AG04450 (cell line): ENCODE results near the gene VEZF1. TPM values are rescaled to one million over a fixed set of nuclear protein-coding genes. Genes with fewer than 3 reads are reported as not detected.

Experiments
- CTCF ChIA-PET: fragments of 300-600, 350-600 bp; formaldehyde crosslinking; extraction: SDS; loops from one replicate; lab custom pipeline; 2022; ENCODE audit warnings: antibody characterized with exemption, inconsistent platforms; lab: Charles Lee
- POLR2A ChIA-PET: fragments of 350-600 bp; formaldehyde crosslinking; extraction: SDS; loops from one replicate; lab custom pipeline; 2021; ENCODE audit warnings: antibody characterized with exemption, inconsistent platforms; lab: Yijun Ruan, JAX
- DNase-seq: peaks from one replicate; pipeline ENCODE4 v3.0.0-alpha.2; 2011; ENCODE audit warnings: low read depth, low spot score
- H3K27ac ChIP-seq: one replicate; pipeline ENCODE4 v1.5.1; 2012; ENCODE audit warnings: low read depth, low read length, control low read depth
- H3K27me3 ChIP-seq: one replicate; pipeline ENCODE4 v1.6.0; 2012; ENCODE audit warnings: low read length; ENCODE audit not compliant: control insufficient read depth, insufficient read depth
- H3K4me3 ChIP-seq: 2 replicates; pipeline ENCODE4 v1.5.1; 2011; ENCODE audit warnings: mild to moderate bottlenecking, low read depth, low read length, control low read depth
- H3K9me3 ChIP-seq: 2 replicates; pipeline ENCODE4 v1.5.1; 2012; ENCODE audit warnings: low read length; ENCODE audit not compliant: control insufficient read depth, insufficient read depth
- CTCF ChIP-seq: IDR thresholded peaks from 2 replicates; pipeline ENCODE4 v1.5.1; 2011; ENCODE audit warnings: low read depth, low read length, control low read depth, inconsistent platforms
- polyA plus RNA-seq: library from polyadenylated mRNA; depleted of rRNA; stranded (reverse); fragments of >200 nt; gene quantifications from 2 replicates; pipeline ENCODE4 v1.2.3, GENCODE V29; 2011

The VEZF1 gene
- polyA plus RNA-seq, 1 experiment = 38.9 TPM

DNA sequence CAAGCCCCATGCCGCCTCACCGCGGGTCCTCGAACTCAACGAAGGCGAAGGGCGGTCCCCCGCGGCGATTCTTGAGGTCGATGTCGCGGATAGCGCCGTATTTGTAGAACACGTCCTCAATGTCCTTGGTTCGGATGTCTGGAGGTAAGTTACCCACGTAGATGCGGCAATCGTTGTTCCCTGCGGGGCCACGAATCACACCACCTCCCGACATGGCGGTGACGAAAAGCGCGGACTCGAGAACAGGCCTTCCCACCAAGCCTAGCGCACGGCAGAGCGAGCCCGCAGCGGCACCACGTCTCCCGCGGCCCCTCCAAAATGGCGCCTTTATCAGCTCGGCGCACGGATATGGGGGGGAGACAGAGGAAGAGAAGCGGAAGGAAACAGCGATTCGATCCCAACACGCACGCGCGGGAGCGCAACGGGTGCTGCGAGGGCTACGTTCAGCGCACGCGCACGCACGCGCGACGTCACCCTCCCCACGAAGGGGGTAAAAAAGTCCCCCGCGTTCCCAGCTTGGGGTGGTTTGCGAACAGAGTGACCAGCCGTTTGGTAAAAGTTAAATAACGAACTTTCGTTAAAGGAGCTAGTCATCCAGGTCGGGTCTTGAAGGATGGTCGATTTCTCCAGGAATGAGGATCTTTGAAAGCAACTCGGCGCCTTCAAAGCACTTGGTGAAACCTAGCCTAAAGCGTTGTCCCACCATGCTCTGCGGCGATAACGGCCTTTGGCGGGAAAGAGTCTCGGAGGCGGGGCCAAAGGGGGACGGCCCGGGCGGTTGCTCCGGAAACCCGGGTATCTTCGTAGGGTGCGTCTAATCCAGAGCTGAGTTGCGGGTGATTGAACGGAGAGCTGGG is 19.1 kb upstream of the VEZF1 start, which contains the start of gene SRSF1:
SRSF1 (minus strand) TSS at position 323 of the 857 bp plus-strand sequence; CDS start at position 214, 109 bp downstream.
- peak; percentile 94 for DNase-seq
- no peak for TF ChIP-seq CTCF
- Histone ChIP-seq H3K27ac (peak within 1 kb of the TSS; percentile 96), H3K27me3 (no peaks in the 10 kb centered on the region), H3K9me3 (no peaks in the 10 kb centered on the region; the same call in 1 of the 2 replicates), H3K4me3 (peak within 1 kb of the TSS; percentile 99)
- ChIA-PET POLR2A (interaction anchor here (0.8 to 2.9 kb wide), 14 partner anchors 17 to 685 kb away, joined by 3 to 44 read pairs (median 4); partner anchors contain the start of genes DYNLL2, MRPS23, RAD51C and VEZF1), CTCF (interaction anchor here (0.6 to 2.3 kb wide), 10 partner anchors 8 to 764 kb away, joined by 3 to 11 read pairs (median 4); no protein-coding TSS in a partner anchor)

DNA sequence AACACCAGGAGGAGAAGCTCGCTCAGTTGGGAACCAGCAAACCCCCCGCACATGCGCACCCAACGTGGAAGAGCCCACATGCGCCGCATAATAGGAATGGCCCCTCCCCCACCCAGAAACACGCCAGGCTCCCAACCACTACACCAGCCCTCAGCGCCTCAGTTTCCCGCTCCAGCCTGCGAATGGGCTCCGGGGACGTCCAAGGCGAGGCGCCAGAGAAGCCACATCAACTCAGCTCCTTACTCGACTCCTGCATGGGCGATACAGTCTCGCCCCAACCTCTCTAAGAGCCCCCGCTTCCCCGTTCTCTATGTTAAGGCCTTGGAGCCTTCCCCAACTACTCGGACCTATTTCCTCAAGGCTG is 18.5 kb upstream of the VEZF1 start:
- POLR2A ChIA-PET = interaction anchor here (0.7 to 2.9 kb wide), 13 partner anchors 16 to 686 kb away, joined by 3 to 44 read pairs (median 4); partner anchors contain the start of genes DYNLL2, MRPS23, RAD51C and VEZF1
- CTCF ChIA-PET = interaction anchor here (0.6 to 2.3 kb wide), 6 partner anchors 13 to 173 kb away, joined by 3 to 11 read pairs (median 4); no protein-coding TSS in a partner anchor
- H3K27ac ChIP-seq = peak overlapping the region; percentile 96
- H3K27me3 ChIP-seq = no peaks in the 10 kb centered on the region
- H3K9me3 ChIP-seq = no peaks in the 10 kb centered on the region; the same call in 1 of the 2 replicates
- H3K4me3 ChIP-seq = peak overlapping the region; percentile 99
- no peak for TF ChIP-seq CTCF
- peak; percentile 45 for DNase-seq

- ChIA-PET CTCF (interaction anchor here (0.6 to 2.3 kb wide), 6 partner anchors 10 to 173 kb away, joined by 3 to 11 read pairs (median 5); no protein-coding TSS in a partner anchor), POLR2A (interaction anchor here (0.7 to 2.9 kb wide), 11 partner anchors 16 to 156 kb away, joined by 3 to 44 read pairs (median 4); partner anchors contain the start of genes DYNLL2, MRPS23 and VEZF1)
- Histone ChIP-seq H3K9me3 (no peaks in the 10 kb centered on the region; the same call in 1 of the 2 replicates), H3K27me3 (no peaks in the 10 kb centered on the region), H3K27ac (no peak overlapping the region), H3K4me3 (peak overlapping the region; percentile 99)
- DNase-seq = no peak
- TF ChIP-seq CTCF = no peak
Measured at GRCh38 chr17:58005728-58006559, 17.9 kb upstream of the VEZF1 start.

GRCh38 chr17:58005031-58005727 is 17.1 kb upstream of the VEZF1 start:
- 0 out of 2 replicates have a peak, but pooled peaks have one; percentile 4 for TF ChIP-seq CTCF
- ChIA-PET CTCF (interaction anchor here (0.9 to 1.1 kb wide), 2 partner anchors 9 to 147 kb away, joined by 3 to 5 read pairs; no protein-coding TSS in a partner anchor), POLR2A (interaction anchor here (2.9 kb wide), 1 partner anchor 78 kb away, joined by 44 read pairs; the partner anchor contains the start of gene DYNLL2)
- DNase-seq = no peak
- H3K4me3 ChIP-seq = peak overlapping the region; percentile 99
- H3K27me3 ChIP-seq = no peaks in the 10 kb centered on the region
- no peak overlapping the region for H3K27ac ChIP-seq
- H3K9me3 ChIP-seq = no peaks in the 10 kb centered on the region; the same call in 1 of the 2 replicates
